Activated naive CD4-positive, alpha-beta T cell treated with anti-CD3 and anti-CD28 coated beads for 36 hours (primary cell): ENCODE data around the gene MGRN1. TPM values are rescaled to one million over a fixed set of nuclear protein-coding genes. Genes with fewer than 3 reads are reported as not detected.
"Not testable (repeated sequence)": the region's sequence is repeated elsewhere in the genome, so short reads cannot be mapped to it uniquely, and the experiment has no call there.

Experiments used
- CTCF ChIA-PET: fragments of 350-600 bp; sonication (Branson Sonifier 250); formaldehyde crosslinking; loops from one replicate; lab custom pipeline; 2021; ENCODE audit warnings: antibody characterized with exemption; lab: Charles Lee
- DNase-seq: peaks from one replicate; pipeline ENCODE4 v3.0.0-alpha.2; 2020
- H3K27ac Mint-ChIP-seq: one replicate; pipeline ENCODE4 v1.8.0; 2021; ENCODE audit warnings: mild to moderate bottlenecking, mixed read lengths
- H3K27me3 Mint-ChIP-seq: one replicate; pipeline ENCODE4 v1.8.0; 2021; ENCODE audit warnings: low read depth, mixed read lengths
- H3K36me3 Mint-ChIP-seq: one replicate; pipeline ENCODE4 v1.8.0; 2021; ENCODE audit warnings: low read depth, mixed read lengths
- H3K4me1 Mint-ChIP-seq: one replicate; pipeline ENCODE4 v1.8.0; 2021; ENCODE audit warnings: low read depth, mixed read lengths
- H3K4me3 Mint-ChIP-seq: one replicate; pipeline ENCODE4 v1.8.0; 2021; ENCODE audit warnings: mild to moderate bottlenecking, moderate library complexity, mixed read lengths
- H3K9me3 Mint-ChIP-seq: one replicate; pipeline ENCODE4 v1.8.0; 2021; ENCODE audit warnings: mixed read lengths
- intact Hi-C: fragments of 100-400 bp; cut with micrococcal nuclease; formaldehyde crosslinking; loops from one replicate; pipeline ENCODE4 v1.15.1; 2023
- microRNA-seq: library from miRNA; unstranded; fragments of <30 nt; microRNA quantifications from one replicate; pipeline ENCODE4 v1.2.0, GENCODE V29; 2022; ENCODE audit warnings: borderline microRNAs expressed, borderline replicate concordance
- total RNA-seq, 2 experiments: library from RNA; stranded (reverse); gene quantifications; one replicate each; pipeline ENCODE4 v1.2.3, GENCODE V29; 2021

Gene MGRN1
- total RNA-seq, 2 experiments from 2014 or later = 46.3 to 48.8 TPM

DNA sequence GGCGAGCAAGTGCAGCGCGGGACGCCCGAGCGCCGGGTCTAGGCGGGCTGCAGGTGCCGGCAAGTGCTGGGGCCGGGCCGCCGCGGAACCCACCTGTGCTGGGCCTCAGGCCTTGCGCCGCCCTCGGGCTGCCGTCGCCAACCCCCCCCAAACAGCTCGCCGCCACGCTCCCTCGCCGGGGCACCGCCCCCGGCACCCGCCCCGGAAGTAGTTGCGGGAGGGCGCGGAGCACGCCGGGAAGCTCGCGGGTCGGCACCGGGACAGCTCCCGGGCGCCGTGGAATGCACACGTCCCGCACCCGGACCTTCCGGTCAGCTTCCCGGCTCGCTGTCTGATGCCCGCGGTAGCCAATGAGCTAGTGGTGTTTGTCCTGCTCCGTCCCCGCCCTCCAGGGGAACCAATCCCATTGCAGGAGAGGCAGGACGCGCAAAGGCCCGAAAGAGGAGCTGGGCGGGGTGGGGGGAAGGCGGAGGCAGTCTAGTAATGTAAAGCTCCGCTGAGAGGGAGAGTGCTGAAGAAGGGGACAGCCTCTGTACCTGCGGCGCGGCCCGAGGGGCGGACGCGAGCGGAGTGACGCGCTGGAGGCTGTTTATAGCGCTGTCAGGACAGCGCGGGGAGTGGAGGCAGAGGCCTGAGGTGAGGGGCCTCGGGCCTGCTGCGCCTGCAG, 109.6 kb downstream of the MGRN1 start, which contains the start of the genes ANKS3 and DNAAF8:
Gene ANKS3 (minus strand): TSS at position 209 of the 667 bp plus-strand sequence. CDS start 4,122 bp downstream, outside the sequence.
Gene DNAAF8 (plus strand): TSS at position 475 of the 667 bp plus-strand sequence. CDS start 1,978 bp downstream, outside the sequence.
- DNase-seq = peak; percentile 75
- intact Hi-C loops = loop anchor here (1.0 kb wide), 5 partner anchors 33 to 224 kb away; partner anchors contain the start of genes GLYR1, ROGDI, SEC14L5 and UBN1
- Mint-ChIP-seq H3K4me3 (peak within 1 kb of the TSS; percentile 87), H3K4me1 (peaks cover 16% of the 10 kb centered on the region), H3K9me3 (no peaks in the 10 kb centered on the region), H3K36me3 (no peaks in the 10 kb centered on the region), H3K27ac (peak within 1 kb of the TSS; percentile 46), H3K27me3 (no peaks in the 10 kb centered on the region)
- CTCF ChIA-PET = interaction anchor here (0.5 to 1.2 kb wide), 6 partner anchors 24 to 461 kb away, joined by 3 to 4 read pairs (median 3); partner anchors contain the start of genes MGRN1 and TFAP4

DNA sequence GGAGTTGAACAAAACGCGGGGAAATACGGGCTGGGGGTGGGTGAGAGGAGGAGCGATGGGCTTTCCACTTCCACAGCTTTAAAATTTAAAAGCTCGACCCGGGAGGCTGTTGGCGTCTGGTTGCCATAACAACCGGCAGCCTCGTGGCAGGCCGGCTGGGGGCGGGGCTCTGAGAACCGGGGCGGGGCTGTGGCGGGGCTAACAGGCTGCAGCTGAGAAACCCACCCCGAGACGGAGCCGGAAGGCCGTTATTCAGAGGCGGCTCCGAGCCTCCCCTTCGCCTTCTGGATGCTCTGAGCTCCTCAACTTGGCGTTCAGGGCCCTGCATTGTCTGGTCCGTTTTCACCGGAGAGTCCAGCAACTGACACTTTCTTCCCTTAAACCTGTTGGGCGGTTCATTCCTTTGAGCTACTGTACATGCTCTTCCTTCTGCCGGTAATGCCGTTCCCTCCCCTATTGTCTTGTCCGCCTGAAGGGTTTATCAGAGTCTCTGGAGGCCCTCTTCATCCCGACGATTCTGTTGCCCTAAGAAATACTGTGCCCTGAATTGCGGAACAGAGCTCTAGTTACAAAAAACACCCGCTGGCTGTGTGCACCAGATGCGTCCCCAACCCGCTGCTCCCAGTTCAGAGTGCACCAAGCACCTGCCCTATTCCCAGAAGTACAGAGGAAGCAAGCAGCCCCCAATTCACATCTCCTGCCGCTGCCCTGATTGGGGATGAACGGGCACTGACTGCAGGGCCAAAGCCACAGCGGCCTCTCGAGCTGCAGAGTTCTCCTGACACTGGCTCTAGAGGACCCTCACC, 110.3 kb downstream of the MGRN1 start:
- H3K4me3 Mint-ChIP-seq = peak overlapping the region; percentile 87
- no peaks in the 10 kb centered on the region for H3K27me3 Mint-ChIP-seq
- no peaks in the 10 kb centered on the region for H3K9me3 Mint-ChIP-seq
- intact Hi-C loops = loop anchor here (1.0 kb wide), 5 partner anchors 32 to 223 kb away; partner anchors contain the start of genes GLYR1, ROGDI, SEC14L5 and UBN1
- CTCF ChIA-PET = interaction anchor here (1.2 kb wide), 3 partner anchors 32 to 221 kb away, joined by 3 to 4 read pairs (median 4); partner anchors contain the start of gene MGRN1
- peaks cover 16% of the 10 kb centered on the region for H3K4me1 Mint-ChIP-seq
- H3K27ac Mint-ChIP-seq = peak overlapping the region; percentile 46
- DNase-seq = peak; percentile 92
- H3K36me3 Mint-ChIP-seq = no peaks in the 10 kb centered on the region

DNA sequence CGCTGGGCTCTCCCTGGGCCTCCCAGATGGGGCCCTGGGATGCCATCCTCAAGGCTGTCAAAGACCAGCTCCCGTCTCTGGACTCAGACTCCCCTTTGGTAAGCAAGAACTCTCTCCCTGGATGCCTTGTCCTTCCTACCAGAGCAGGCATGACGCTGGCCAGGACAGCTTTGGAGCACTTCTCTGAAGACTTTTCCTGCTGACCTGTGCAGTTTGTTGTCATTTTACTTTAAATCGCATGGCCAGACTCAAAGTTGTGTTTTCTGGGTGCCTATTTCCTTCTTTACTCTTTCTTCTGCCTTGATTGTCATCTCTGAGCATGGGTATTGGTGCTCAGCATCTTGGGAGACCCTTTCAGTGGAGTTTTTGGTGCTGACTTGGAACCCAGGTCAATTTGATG, 111.9 kb downstream of the MGRN1 start:
- no peaks in the 10 kb centered on the region for H3K9me3 Mint-ChIP-seq
- no peak for DNase-seq
- no peak overlapping the region for H3K27ac Mint-ChIP-seq

DNA sequence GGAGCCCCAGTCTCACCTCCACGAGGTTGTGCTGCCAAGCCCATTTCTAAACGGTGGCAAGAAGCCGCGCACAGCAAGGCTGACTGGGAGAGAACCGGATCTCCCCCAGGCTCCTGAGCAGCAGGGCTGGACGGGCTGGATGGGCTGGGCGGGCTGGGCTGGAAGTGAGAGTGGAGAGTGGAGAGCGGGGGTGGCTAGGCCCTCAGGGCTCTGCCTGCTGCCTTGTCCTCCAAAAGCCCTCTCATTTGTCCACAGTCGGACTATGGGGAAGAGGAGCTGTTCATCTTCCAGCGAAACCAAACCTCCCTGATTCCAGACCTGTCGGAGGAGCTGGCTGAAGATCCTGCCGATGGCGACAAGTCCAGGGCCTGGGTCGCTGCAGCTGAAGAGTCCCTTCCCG, 112.9 kb downstream of the MGRN1 start:
- Mint-ChIP-seq H3K9me3 (no peaks in the 10 kb centered on the region), H3K4me1 (peaks cover 15% of the 10 kb centered on the region), H3K4me3 (no peak overlapping the region), H3K27me3 (no peaks in the 10 kb centered on the region), H3K27ac (no peak overlapping the region), H3K36me3 (no peaks in the 10 kb centered on the region)
- intact Hi-C loops = no loop called here
- CTCF ChIA-PET = no interaction called here
- DNase-seq = no peak

More for the DNA sequence above, 111.9 kb downstream of the MGRN1 start:
- H3K4me3 Mint-ChIP-seq = no peak overlapping the region
- H3K27me3 Mint-ChIP-seq = no peaks in the 10 kb centered on the region
- H3K36me3 Mint-ChIP-seq = no peaks in the 10 kb centered on the region
- CTCF ChIA-PET = interaction anchor here (0.5 kb wide), 1 partner anchor 81 kb away, joined by 4 read pairs; no protein-coding TSS in a partner anchor
- intact Hi-C loops = no loop called here
- peaks cover 16% of the 10 kb centered on the region for H3K4me1 Mint-ChIP-seq

DNA sequence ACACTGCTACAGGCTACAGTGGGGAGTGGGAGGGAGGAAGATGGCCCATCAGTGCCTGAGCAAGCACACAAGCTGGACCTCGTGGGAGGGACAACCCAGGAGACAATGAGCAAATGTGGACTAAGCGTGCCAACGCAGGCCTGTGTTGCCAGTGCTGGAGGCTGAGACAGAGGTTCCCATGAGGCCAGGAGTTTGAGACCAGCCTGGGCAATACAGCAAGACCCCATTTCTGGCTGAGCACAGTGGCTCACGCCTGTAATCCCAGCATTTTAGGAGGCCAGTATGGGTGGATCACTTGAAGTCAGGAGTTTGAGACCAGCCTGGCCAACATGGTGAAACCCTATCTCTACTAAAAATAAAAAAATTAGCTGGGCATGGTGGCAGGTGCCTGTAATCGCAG, 113.7 kb downstream of the MGRN1 start:
- intact Hi-C loops, CTCF ChIA-PET, H3K27me3 Mint-ChIP-seq, H3K4me3 Mint-ChIP-seq, H3K27ac Mint-ChIP-seq, H3K9me3 Mint-ChIP-seq, H3K36me3 Mint-ChIP-seq, DNase-seq: not testable (repeated sequence)
- H3K4me1 Mint-ChIP-seq = peaks cover 15% of the 10 kb centered on the region

Small RNA genes within 50 kb of the gene (microRNA-seq; reads per million reads assigned to microRNA genes)
- gene MIR6769A = not detected

Other genes starting within 250 kb of the MGRN1 start
- gene CORO7, start 208.2 kb upstream of the MGRN1 start, total RNA-seq = 10 to 100 TPM; 39.7 to 43.3 TPM
- 10 to 100 TPM; 86.7 to 88.0 TPM for gene DNAJA3, start 199.0 kb upstream of the MGRN1 start, total RNA-seq
- gene NMRAL1, start 150.2 kb upstream of the MGRN1 start, total RNA-seq = 10 to 100 TPM; 30.5 to 30.8 TPM
- 10 to 100 TPM; 46.8 to 49.3 TPM for gene HMOX2, start 148.4 kb upstream of the MGRN1 start, total RNA-seq
- gene CDIP1, start 86.1 kb upstream of the MGRN1 start, total RNA-seq = 10 to 100 TPM; 31.9 to 35.7 TPM
- under 1 TPM; 0.07 to 0.30 TPM for gene C16orf96, start 68.5 kb upstream of the MGRN1 start, total RNA-seq
- 1 to 10 TPM; 8.5 to 9.3 TPM for gene UBALD1, start 9.9 kb upstream of the MGRN1 start, total RNA-seq
- gene NUDT16L1, start 68.7 kb downstream of the MGRN1 start, total RNA-seq = 10 to 100 TPM; 20.0 to 20.7 TPM
- gene ANKS3, start 109.4 kb downstream of the MGRN1 start, total RNA-seq = 10 to 100 TPM in 1 of 2 experiments, 1 to 10 TPM in 1; 8.2 to 11.7 TPM
- gene DNAAF8, start 109.7 kb downstream of the MGRN1 start, total RNA-seq = under 1 TPM in 1 of 2 experiments, not detected in 1; 0.07 TPM
- 10 to 100 TPM in 1 of 2 experiments, 1 to 10 TPM in 1; 8.9 to 11.2 TPM for gene ZNF500, start 142.3 kb downstream of the MGRN1 start, total RNA-seq
- not detected for gene SEPTIN12, start 163.5 kb downstream of the MGRN1 start, total RNA-seq
- gene SMIM22, start 170.5 kb downstream of the MGRN1 start, total RNA-seq = not detected
- gene ROGDI, start 177.8 kb downstream of the MGRN1 start, total RNA-seq = 1 to 10 TPM; 2.0 to 4.0 TPM
- 10 to 100 TPM; 62.2 to 65.0 TPM for gene GLYR1, start 222.5 kb downstream of the MGRN1 start, total RNA-seq
- 10 to 100 TPM; 26.7 to 28.1 TPM for gene UBN1, start 222.7 kb downstream of the MGRN1 start, total RNA-seq